Neuronal stem cell (in vitro differentiated cells): ENCODE results near the gene TMEM204.

Source experiments
- DNase-seq: peaks from one replicate; pipeline ENCODE4 v3.0.0-alpha.2; 2013; ENCODE audit warnings: low spot score
- H2AFZ ChIP-seq: one replicate; pipeline ENCODE4 v1.6.1; 2013; ENCODE audit warnings: mild to moderate bottlenecking, low read length, inconsistent platforms
- H2AK5ac ChIP-seq: 2 replicates; pipeline ENCODE4 v1.6.1; 2013; ENCODE audit warnings: low read depth, mild to moderate bottlenecking, inconsistent platforms, low read length, moderate library complexity, mixed read lengths
- H2BK120ac ChIP-seq: 2 replicates; pipeline ENCODE4 v1.6.1; 2013; ENCODE audit warnings: low read depth, mild to moderate bottlenecking, inconsistent platforms, low read length, moderate library complexity, mixed read lengths
- H2BK12ac ChIP-seq: one replicate; pipeline ENCODE4 v1.6.1; 2013; ENCODE audit warnings: low read length, inconsistent platforms
- H2BK15ac ChIP-seq: 2 replicates; pipeline ENCODE4 v1.6.1; 2013; ENCODE audit warnings: mild to moderate bottlenecking, low read length, inconsistent platforms, mixed read lengths
- H2BK5ac ChIP-seq: one replicate; pipeline ENCODE4 v1.6.1; 2013; ENCODE audit warnings: inconsistent platforms, mild to moderate bottlenecking, low read length, moderate library complexity
- H3K14ac ChIP-seq: one replicate; pipeline ENCODE4 v1.6.1; 2013; ENCODE audit warnings: low read length, inconsistent platforms
- H3K18ac ChIP-seq: 2 replicates; pipeline ENCODE4 v1.6.1; 2013; ENCODE audit warnings: low read length, inconsistent platforms
- H3K23ac ChIP-seq: 2 replicates; pipeline ENCODE4 v1.6.1; 2013; ENCODE audit warnings: low read depth, mild to moderate bottlenecking, mixed read lengths, low read length, inconsistent platforms; ENCODE audit not compliant: poor library complexity
- H3K27ac ChIP-seq: replicated peaks from 3 replicates; pipeline ENCODE4 v1.5.1; 2013; ENCODE audit warnings: low read length, inconsistent platforms
- H3K27me3 ChIP-seq, 3 experiments: 2 replicates each; pipeline ENCODE4 v1.6.1; 2013; ENCODE audit warnings: low read length in 3 of 3, mild to moderate bottlenecking in 2 of 3, inconsistent platforms in 1 of 3, low read depth in 1 of 3, mixed read lengths in 1 of 3, moderate library complexity in 1 of 3; ENCODE audit not compliant: control insufficient read depth in 3 of 3, insufficient read depth in 3 of 3
- H3K36me3 ChIP-seq, 2 donors: replicated peaks in 1 of 2; 2 replicates each; pipeline ENCODE4 v1.6.1; 2013; ENCODE audit warnings: low read length in 2 of 2; ENCODE audit not compliant: control insufficient read depth in 2 of 2, insufficient read depth in 2 of 2
- H3K4ac ChIP-seq: 2 replicates; pipeline ENCODE4 v1.6.1; 2013; ENCODE audit warnings: inconsistent platforms, mild to moderate bottlenecking, low read length, moderate library complexity
- H3K4me1 ChIP-seq, 2 donors: 1 replicate in 1 of 2; 2 replicates in 1 of 2; pipeline ENCODE4 v1.6.1; 2013; ENCODE audit warnings: low read length in 2 of 2, low read depth in 1 of 2; ENCODE audit not compliant: control insufficient read depth in 2 of 2, insufficient read depth in 1 of 2
- H3K4me2 ChIP-seq: one replicate; pipeline ENCODE4 v1.6.1; 2013; ENCODE audit warnings: mild to moderate bottlenecking, low read length, inconsistent platforms; ENCODE audit not compliant: insufficient read depth, poor library complexity, severe bottlenecking
- H3K4me3 ChIP-seq, 2 donors: 2 replicates each; pipeline ENCODE4 v1.5.1; 2013; ENCODE audit warnings: low read length in 2 of 2, mild to moderate bottlenecking in 2 of 2, inconsistent platforms in 1 of 2, moderate library complexity in 1 of 2
- H3K79me1 ChIP-seq: one replicate; pipeline ENCODE4 v1.6.1; 2013; ENCODE audit warnings: low read depth, mild to moderate bottlenecking, inconsistent platforms, low read length, moderate library complexity
- H3K9ac ChIP-seq: one replicate; pipeline ENCODE4 v1.6.1; 2013; ENCODE audit warnings: mild to moderate bottlenecking, low read depth, low read length, inconsistent platforms; ENCODE audit not compliant: poor library complexity
- H3K9me3 ChIP-seq, 2 donors: replicated peaks in 1 of 2; 2 replicates each; pipeline versions ENCODE3 to v1.6.1; 2013; ENCODE audit warnings: low read length in 2 of 2, mild to moderate bottlenecking in 2 of 2, inconsistent platforms in 1 of 2, low read depth in 1 of 2, mixed read lengths in 1 of 2, moderate library complexity in 1 of 2; ENCODE audit not compliant: control insufficient read depth in 2 of 2, insufficient read depth in 1 of 2
- H4K8ac ChIP-seq: one replicate; pipeline ENCODE4 v1.6.1; 2013; ENCODE audit warnings: low read depth, mild to moderate bottlenecking, inconsistent platforms, low read length, moderate library complexity
- H4K91ac ChIP-seq: one replicate; pipeline ENCODE4 v1.6.1; 2013; ENCODE audit warnings: low read length, low read depth, mild to moderate bottlenecking, inconsistent platforms; ENCODE audit not compliant: poor library complexity
- WGBS, 2 donors: extraction: QIAGEN DNeasy Blood & Tissue Kit; methylation state at CpG; one replicate each; pipeline ENCODE4 v1.1.7; 2013; ENCODE audit warnings: missing lambda C conversion rate in 2 of 2, mixed read lengths in 1 of 2; ENCODE audit not compliant: insufficient read length in 2 of 2, insufficient replicate concordance in 1 of 2; ENCODE audit errors: extremely low coverage in 2 of 2; 5-methylcytosine and 5-hydroxymethylcytosine counted together

Gene TMEM204

GRCh38 chr16:1584926-1585484, 51.5 kb downstream of the TMEM204 start:
- H3K4me2 ChIP-seq, result no peak overlapping the region
- H3K9me3 ChIP-seq, result peaks cover 3 to 6% of the 10 kb centered on the region in 2 donors
- no peak overlapping the region for H3K9ac ChIP-seq
- no peak overlapping the region for H4K91ac ChIP-seq
- no peak overlapping the region for H2BK12ac ChIP-seq
- H4K8ac ChIP-seq, result no peak overlapping the region
- no peak overlapping the region for H3K18ac ChIP-seq
- H2BK15ac ChIP-seq, result no peak overlapping the region
- H2BK5ac ChIP-seq, result no peak overlapping the region
- peaks cover 60 to 85% of the 10 kb centered on the region in 2 donors for H3K36me3 ChIP-seq
- peak overlapping the region; percentile 66 for H2AFZ ChIP-seq
- no peak overlapping the region for H3K4me3 ChIP-seq
- DNase-seq, result peak; percentile 6
- no peak overlapping the region for H2BK120ac ChIP-seq
- WGBS, 2 donors, result no CpG with 5 or more reads among the region's 8 CpGs
- H3K4me1 ChIP-seq, result peaks cover 2 to 16% of the 10 kb centered on the region in 2 donors
- H3K23ac ChIP-seq, result no peak overlapping the region
- no peak overlapping the region for H2AK5ac ChIP-seq
- no peaks in the 10 kb centered on the region for H3K27me3 ChIP-seq
- H3K4ac ChIP-seq, result no peak overlapping the region
- no peaks in the 10 kb centered on the region for H3K79me1 ChIP-seq
- H3K14ac ChIP-seq, result no peak overlapping the region
- H3K27ac ChIP-seq, result peak overlapping the region; percentile 84

- Histone ChIP-seq H3K4me2 (no peak overlapping the region), H3K4ac (no peak overlapping the region), H3K14ac (no peak overlapping the region), H3K27me3 (no peaks in the 10 kb centered on the region), H3K4me1 (peaks cover 2% of the 10 kb centered on the region in 2 donors), H3K27ac (no peak overlapping the region), H3K23ac (peak overlapping the region; percentile 73), H2BK120ac (no peak overlapping the region), H2AFZ (no peak overlapping the region), H2AK5ac (no peak overlapping the region), H2BK15ac (no peak overlapping the region), H2BK12ac (no peak overlapping the region), H3K79me1 (peaks cover 4% of the 10 kb centered on the region), H2BK5ac (no peak overlapping the region), H3K18ac (no peak overlapping the region), H3K9ac (peak overlapping the region; percentile 3), H4K91ac (no peak overlapping the region), H3K9me3 (no peaks in the 10 kb centered on the region), H3K4me3 (no peak overlapping the region), H3K36me3 (peaks cover 50 to 80% of the 10 kb centered on the region in 2 donors), H4K8ac (no peak overlapping the region)
- no peak for DNase-seq
- WGBS, 2 donors, result no CpG with 5 or more reads among the region's 6 CpGs
These were observed 56.9 kb downstream of the TMEM204 start for GRCh38 chr16:1590366-1590765.

- no peak for DNase-seq
- WGBS, 2 donors, result no CpG with 5 or more reads among the region's 23 CpGs
These were observed 57.7 kb downstream of the TMEM204 start for GRCh38 chr16:1590930-1591705.

DNA sequence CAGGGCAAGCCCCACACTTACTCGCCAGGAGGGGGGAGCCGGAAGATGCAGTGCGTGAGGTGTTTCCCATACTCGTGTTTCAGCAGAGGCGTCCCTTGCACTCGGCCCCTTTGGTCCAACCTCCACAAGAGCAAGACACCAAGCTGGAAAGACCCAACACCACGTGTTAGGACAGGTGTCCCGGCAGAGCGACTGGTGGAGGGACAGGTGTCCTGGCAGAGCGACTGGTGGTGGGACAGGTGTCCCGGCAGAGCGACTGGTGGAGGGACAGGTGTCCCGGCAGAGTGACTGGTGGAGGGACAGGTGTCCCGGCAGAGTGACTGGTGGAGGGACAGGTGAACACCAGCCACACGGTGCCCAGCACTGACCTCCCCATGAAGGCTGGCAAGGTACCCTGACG, 59.0 kb downstream of the TMEM204 start:
- Histone ChIP-seq H3K27ac (no peak overlapping the region), H3K23ac (peak overlapping the region; percentile 20), H2BK15ac (no peak overlapping the region), H2BK5ac (no peak overlapping the region), H2BK120ac (no peak overlapping the region), H3K79me1 (peaks cover 7% of the 10 kb centered on the region), H3K4ac (no peak overlapping the region), H2BK12ac (no peak overlapping the region), H3K4me3 (no peak overlapping the region), H4K8ac (peak overlapping the region; percentile 17), H3K36me3 (peaks cover 37 to 78% of the 10 kb centered on the region in 2 donors), H2AFZ (no peak overlapping the region), H3K14ac (no peak overlapping the region), H3K4me1 (no peaks in the 10 kb centered on the region), H2AK5ac (no peak overlapping the region), H3K9ac (peak overlapping the region; percentile 21), H3K9me3 (peaks cover 0 to 3% of the 10 kb centered on the region in 2 donors), H3K18ac (no peak overlapping the region), H3K27me3 (no peaks in the 10 kb centered on the region), H4K91ac (no peak overlapping the region), H3K4me2 (no peak overlapping the region)
- DNase-seq, result no peak
- no CpG with 5 or more reads among the region's 16 CpGs for WGBS, 2 donors

More at GRCh38 chr16:1590930-1591705, 57.7 kb downstream of the TMEM204 start:
- no peak overlapping the region for H3K18ac ChIP-seq
- H3K4me3 ChIP-seq, result no peak overlapping the region
- no peak overlapping the region for H2BK12ac ChIP-seq
- H3K9ac ChIP-seq, result peak overlapping the region; percentile 50
- no peak overlapping the region for H2BK120ac ChIP-seq
- peaks cover 47 to 78% of the 10 kb centered on the region in 2 donors for H3K36me3 ChIP-seq
- no peak overlapping the region for H3K4me2 ChIP-seq
- no peak overlapping the region for H2BK15ac ChIP-seq
- no peak overlapping the region for H3K23ac ChIP-seq
- H4K8ac ChIP-seq, result no peak overlapping the region
- H2BK5ac ChIP-seq, result no peak overlapping the region
- H3K79me1 ChIP-seq, result peaks cover 4% of the 10 kb centered on the region
- no peak overlapping the region for H4K91ac ChIP-seq
- no peaks in the 10 kb centered on the region for H3K9me3 ChIP-seq
- H3K14ac ChIP-seq, result no peak overlapping the region
- no peak overlapping the region for H3K27ac ChIP-seq
- no peak overlapping the region for H2AFZ ChIP-seq
- H2AK5ac ChIP-seq, result no peak overlapping the region
- H3K4ac ChIP-seq, result no peak overlapping the region
- H3K27me3 ChIP-seq, result no peaks in the 10 kb centered on the region
- peaks cover 0 to 2% of the 10 kb centered on the region in 2 donors for H3K4me1 ChIP-seq
